BJ (cell line): ENCODE measurements around the gene RAN. TPM values are rescaled to one million over a fixed set of nuclear protein-coding genes. Genes with fewer than 3 reads are reported as not detected.
A peak's percentile ranks its signal among the peaks of the same experiment; 100 is the strongest.
"Not testable (repeated sequence)": the region's sequence is repeated elsewhere in the genome, so short reads cannot be mapped to it uniquely, and the experiment has no call there.

Experiments used
- CTCF ChIA-PET: fragments of 350-600 bp; formaldehyde crosslinking; extraction: SDS; loops from one replicate; lab custom pipeline; 2021; ENCODE audit warnings: antibody characterized with exemption, inconsistent platforms; lab: Yijun Ruan, JAX
- POLR2A ChIA-PET: fragments of 300-600 bp; sonication (Branson Sonifier 250); formaldehyde crosslinking; extraction: SDS; loops from one replicate; lab custom pipeline; 2021; ENCODE audit warnings: antibody characterized with exemption; lab: Charles Lee
- DNase-seq: peaks from one replicate; pipeline ENCODE4 v3.0.0-alpha.2; 2011; ENCODE audit warnings: low read depth
- H3K27me3 ChIP-seq: 2 replicates; pipeline ENCODE4 v1.6.0; 2011; ENCODE audit warnings: low read length; ENCODE audit not compliant: control insufficient read depth, insufficient read depth
- H3K36me3 ChIP-seq: 2 replicates; pipeline ENCODE4 v1.5.1; 2011; ENCODE audit warnings: low read length; ENCODE audit not compliant: control insufficient read depth, insufficient read depth
- H3K4me3 ChIP-seq: 2 replicates; pipeline ENCODE4 v1.5.1; 2011; ENCODE audit warnings: low read depth, mild to moderate bottlenecking, control low read depth, low read length
- polyA plus RNA-seq: library from polyadenylated mRNA; depleted of rRNA; stranded (reverse); fragments of >200 nt; gene quantifications from 2 replicates; pipeline ENCODE4 v1.2.3, GENCODE V29; 2011
- TF ChIP-seq, protein P1 (sequence below): IDR thresholded peaks from 2 replicates; pipeline ENCODE4 v1.5.1; 2011; ENCODE audit warnings: low read depth, mild to moderate bottlenecking, control low read depth, inconsistent platforms, low read length, moderate library complexity; ENCODE audit not compliant: insufficient read depth

RAN gene
- polyA plus RNA-seq, 1 experiment = 1,011 TPM

DNA sequence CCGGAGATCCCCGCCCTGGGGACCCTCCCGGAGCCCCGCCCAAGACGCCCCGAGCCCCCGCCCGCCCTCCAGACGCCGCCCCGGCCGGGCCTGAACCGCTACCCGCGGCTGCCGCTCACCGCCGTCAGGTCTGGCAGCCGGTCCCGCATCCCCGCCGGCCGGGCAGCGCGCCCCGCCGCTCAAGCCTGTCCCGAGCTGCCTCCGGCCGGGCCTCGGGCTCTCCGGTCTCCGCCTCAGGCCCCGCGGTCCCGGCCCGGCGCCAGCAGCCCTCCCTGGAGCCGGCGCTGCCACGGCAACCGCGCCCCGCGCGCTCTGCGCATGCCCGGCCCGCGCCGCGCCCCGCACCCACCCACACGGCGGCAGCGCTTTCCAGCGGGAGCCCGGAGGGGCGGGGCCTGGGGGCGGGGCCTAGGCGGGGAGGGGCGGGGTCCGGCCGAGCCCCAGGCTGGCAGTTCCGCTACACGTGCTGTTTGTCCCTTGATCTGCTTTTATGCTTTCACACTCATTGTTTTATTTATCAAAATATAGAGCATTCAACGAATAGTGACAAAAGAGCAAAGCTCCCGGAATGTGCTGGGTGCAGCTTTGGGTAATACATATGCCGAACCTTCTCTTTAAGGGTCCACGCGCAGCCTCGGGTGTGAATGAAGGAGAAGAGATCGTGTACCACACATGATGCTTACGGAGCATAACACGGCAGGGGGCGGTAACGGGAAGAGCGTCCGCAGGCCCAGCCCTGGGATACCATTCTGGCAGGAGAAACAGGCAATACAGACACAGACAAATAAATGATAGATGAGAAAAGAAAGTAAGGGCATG is 32.7 kb upstream of the RAN start, which contains the start of gene STX2:
TSS of gene STX2 (minus strand) at position 300 of the 819 bp plus-strand sequence. CDS start at position 149, 151 bp downstream.
- Histone ChIP-seq H3K4me3 (peak within 1 kb of the TSS; percentile 92), H3K36me3 (no peaks in the 10 kb centered on the region; the same call in 1 of the 2 replicates), H3K27me3 (no peaks in the 10 kb centered on the region)
- no peak for DNase-seq
- ChIA-PET POLR2A (no interaction called here), CTCF (interaction anchor here (1.0 to 2.2 kb wide), 4 partner anchors 10 to 21 kb away, joined by 3 to 10 read pairs (median 4); no protein-coding TSS in a partner anchor)
- TF ChIP-seq, protein P1, sequence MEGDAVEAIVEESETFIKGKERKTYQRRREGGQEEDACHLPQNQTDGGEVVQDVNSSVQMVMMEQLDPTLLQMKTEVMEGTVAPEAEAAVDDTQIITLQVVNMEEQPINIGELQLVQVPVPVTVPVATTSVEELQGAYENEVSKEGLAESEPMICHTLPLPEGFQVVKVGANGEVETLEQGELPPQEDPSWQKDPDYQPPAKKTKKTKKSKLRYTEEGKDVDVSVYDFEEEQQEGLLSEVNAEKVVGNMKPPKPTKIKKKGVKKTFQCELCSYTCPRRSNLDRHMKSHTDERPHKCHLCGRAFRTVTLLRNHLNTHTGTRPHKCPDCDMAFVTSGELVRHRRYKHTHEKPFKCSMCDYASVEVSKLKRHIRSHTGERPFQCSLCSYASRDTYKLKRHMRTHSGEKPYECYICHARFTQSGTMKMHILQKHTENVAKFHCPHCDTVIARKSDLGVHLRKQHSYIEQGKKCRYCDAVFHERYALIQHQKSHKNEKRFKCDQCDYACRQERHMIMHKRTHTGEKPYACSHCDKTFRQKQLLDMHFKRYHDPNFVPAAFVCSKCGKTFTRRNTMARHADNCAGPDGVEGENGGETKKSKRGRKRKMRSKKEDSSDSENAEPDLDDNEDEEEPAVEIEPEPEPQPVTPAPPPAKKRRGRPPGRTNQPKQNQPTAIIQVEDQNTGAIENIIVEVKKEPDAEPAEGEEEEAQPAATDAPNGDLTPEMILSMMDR = peak; percentile 52

DNA sequence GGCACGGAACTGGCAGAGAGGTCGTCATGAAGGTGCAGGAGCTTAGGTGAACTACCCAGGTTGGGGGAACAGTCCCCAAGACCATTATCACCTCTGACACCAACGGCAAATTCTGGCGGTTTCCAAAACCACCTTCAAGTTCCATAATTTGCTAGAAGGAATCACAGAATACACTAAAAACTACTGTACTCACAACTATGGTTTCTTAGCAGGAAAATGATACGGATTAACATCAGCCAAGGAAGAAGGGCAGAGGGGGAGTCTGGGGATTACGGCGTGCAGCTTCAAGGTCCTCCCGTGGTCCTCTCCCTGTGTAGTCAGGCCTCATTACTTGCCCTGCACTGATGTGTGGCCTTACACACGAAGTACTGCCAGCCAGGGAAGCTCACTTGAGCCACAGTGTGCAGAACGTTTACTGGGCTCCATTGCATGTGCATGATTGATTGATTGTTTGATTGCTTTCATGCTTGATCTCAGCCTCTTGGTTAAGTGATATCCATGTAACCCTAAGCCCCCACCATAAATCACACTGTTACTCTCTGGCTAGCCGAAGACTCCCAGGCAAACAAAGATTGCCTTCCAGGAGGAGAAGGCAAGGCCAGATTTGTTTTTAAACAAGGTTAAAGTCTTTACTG is 32.0 kb upstream of the RAN start:
- CTCF ChIA-PET = interaction anchor here (1.0 to 1.4 kb wide), 2 partner anchors 11 to 22 kb away, joined by 3 read pairs; no protein-coding TSS in a partner anchor
- POLR2A ChIA-PET = no interaction called here

DNA sequence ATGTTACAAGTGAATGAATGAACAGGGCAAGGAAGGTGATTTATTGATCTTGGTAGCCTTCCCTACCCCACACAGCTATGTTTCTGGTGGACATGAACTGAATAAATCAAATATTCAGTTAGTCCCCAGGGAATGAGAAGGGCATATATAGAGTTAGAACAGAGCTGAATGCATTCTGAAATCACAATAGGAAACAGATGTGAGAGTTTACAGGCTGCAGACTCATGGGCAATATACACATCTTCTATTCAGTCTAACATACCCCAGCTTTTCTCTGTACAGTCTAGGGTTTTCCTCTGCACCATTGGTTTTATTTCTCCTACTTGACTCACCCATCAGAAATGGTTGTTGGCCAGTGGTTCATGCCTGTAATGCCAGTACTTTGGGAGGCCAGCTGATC is 25.5 kb upstream of the RAN start:
- Histone ChIP-seq H3K27me3 (no peaks in the 10 kb centered on the region), H3K36me3 (no peaks in the 10 kb centered on the region), H3K4me3 (no peak overlapping the region)
- TF ChIP-seq, protein P1 = no peak
- CTCF ChIA-PET = interaction anchor here (1.1 to 2.0 kb wide), 4 partner anchors 14 to 24 kb away, joined by 3 to 7 read pairs (median 4); no protein-coding TSS in a partner anchor
- DNase-seq = peak; percentile 30
- POLR2A ChIA-PET = no interaction called here

More for the DNA sequence above, 32.0 kb upstream of the RAN start:
- DNase-seq = no peak
- Histone ChIP-seq H3K27me3 (no peaks in the 10 kb centered on the region), H3K36me3 (no peaks in the 10 kb centered on the region), H3K4me3 (peak overlapping the region; percentile 41; the same call in 1 of the 2 replicates)
- TF ChIP-seq, protein P1 = no peak

DNA sequence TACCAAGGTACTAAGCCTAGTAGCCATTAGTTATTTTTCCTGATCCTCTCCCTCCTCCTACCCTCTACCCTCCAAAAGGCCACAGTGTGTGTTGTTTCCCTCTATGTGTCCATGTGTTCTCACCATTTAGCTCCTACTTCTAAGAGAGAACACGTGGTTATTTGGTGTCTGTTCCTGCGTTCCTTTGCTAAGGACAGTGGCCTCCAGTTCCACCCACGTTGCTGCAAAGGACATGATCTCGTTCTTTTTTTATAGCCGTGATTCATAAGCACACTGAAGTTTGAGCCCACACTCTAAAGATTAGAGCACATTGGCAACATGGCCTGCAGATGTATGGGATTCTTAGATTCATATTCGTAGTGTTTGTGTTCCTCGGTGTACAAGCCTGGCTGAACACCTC is 24.8 kb upstream of the RAN start:
- Histone ChIP-seq H3K36me3 (no peaks in the 10 kb centered on the region), H3K4me3 (no peak overlapping the region), H3K27me3 (no peaks in the 10 kb centered on the region)
- TF ChIP-seq, protein P1 = no peak
- POLR2A ChIA-PET = no interaction called here
- peak; percentile 42 for DNase-seq
- CTCF ChIA-PET = interaction anchor here (1.1 to 2.0 kb wide), 4 partner anchors 14 to 23 kb away, joined by 3 to 7 read pairs (median 4); no protein-coding TSS in a partner anchor

DNA sequence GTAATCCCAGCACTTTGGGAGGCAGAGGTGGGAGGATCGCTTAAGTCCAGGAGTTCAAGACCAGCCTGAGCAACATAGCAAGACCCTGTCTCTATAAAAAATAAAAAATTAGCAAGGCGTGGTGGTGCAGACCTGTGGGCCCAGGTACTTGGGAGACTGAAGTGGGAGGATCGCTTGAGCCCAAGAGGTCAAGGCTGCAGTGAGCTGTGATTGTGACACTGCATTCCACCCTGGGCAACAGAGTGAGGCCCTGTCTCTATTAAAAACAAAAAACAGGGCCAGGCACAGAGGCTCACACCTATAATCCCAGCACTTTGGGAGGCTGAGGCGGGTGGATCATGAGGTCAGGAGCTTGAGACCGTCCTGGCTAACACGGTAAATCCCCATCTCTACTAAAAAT is 23.8 kb upstream of the RAN start:
- DNase-seq, POLR2A ChIA-PET, H3K27me3 ChIP-seq, H3K36me3 ChIP-seq, H3K4me3 ChIP-seq: not testable (repeated sequence)
- CTCF ChIA-PET = interaction anchor here (0.9 kb wide), 1 partner anchor 22 kb away, joined by 3 read pairs; no protein-coding TSS in a partner anchor

DNA sequence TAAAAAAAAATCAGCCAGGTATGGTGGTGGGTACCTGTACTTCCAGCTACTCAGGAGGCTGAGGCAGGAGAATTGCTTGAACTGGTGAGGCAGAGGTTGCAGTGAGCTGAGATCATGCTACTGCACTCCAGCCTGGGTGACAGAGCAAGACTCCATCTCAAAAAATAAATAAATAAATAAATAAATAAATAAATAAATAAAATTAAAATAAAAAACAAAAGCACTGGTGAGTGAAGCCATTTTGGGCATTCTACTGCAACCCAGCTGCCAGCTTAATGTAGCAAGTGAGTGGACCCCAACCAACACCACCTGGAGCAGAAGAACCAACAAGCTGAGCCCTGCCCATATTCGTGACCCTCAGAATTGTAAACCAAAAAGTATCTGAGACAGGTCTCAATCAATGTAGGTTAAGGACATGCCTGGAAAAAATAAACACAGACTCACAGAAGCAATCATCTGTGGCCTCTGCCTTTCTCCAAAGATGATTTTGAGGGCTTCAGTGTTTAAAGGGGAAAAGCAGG is 23.0 kb upstream of the RAN start:
- POLR2A ChIA-PET = interaction anchor here (0.7 kb wide), 1 partner anchor 20 kb away, joined by 3 read pairs; no protein-coding TSS in a partner anchor

More for the DNA sequence above, 23.0 kb upstream of the RAN start:
- H3K4me3 ChIP-seq, H3K27me3 ChIP-seq, DNase-seq, H3K36me3 ChIP-seq: not testable (repeated sequence)
- CTCF ChIA-PET = interaction anchor here (0.9 kb wide), 1 partner anchor 22 kb away, joined by 3 read pairs; no protein-coding TSS in a partner anchor
